K562 (cell line): ENCODE measurements around the gene SPON2. TPM values are rescaled to one million over a fixed set of nuclear protein-coding genes. Genes with fewer than 3 reads are reported as not detected.

Experiments used
- AFF4 ChIP-seq: sonication (generic); formaldehyde crosslinking; IDR thresholded peaks from 2 replicates; pipeline ENCODE4 v1.8.0; 2023; ENCODE audit warnings: mild to moderate bottlenecking, missing genetic modification reagents
- ARID4B ChIP-seq: sonication (generic); formaldehyde crosslinking; IDR thresholded peaks from 2 replicates; pipeline ENCODE4 v1.8.0; 2022; ENCODE audit warnings: mild to moderate bottlenecking, missing genetic modification reagents
- BRF2 ChIP-seq: IDR thresholded peaks from 3 replicates; pipeline ENCODE4 v1.6.1; 2011; ENCODE audit warnings: borderline replicate concordance, mild to moderate bottlenecking; ENCODE audit not compliant: insufficient read length, insufficient read depth
- EZH2 ChIP-seq: IDR thresholded peaks from 2 replicates; pipeline ENCODE4 v1.6.1; 2012; ENCODE audit warnings: low read depth, mild to moderate bottlenecking, inconsistent platforms, low read length, borderline replicate concordance
- FOS ChIP-seq: IDR thresholded peaks from 3 replicates; pipeline ENCODE4 v1.6.1; 2011; ENCODE audit not compliant: insufficient read length; ENCODE audit errors: extremely low read depth
- ZBTB8A ChIP-seq: fragments of 450-650 bp; IDR thresholded peaks from 2 replicates; pipeline ENCODE4 v1.6.1; 2018; ENCODE audit warnings: mild to moderate bottlenecking, moderate library complexity; ENCODE audit not compliant: partially characterized antibody
- polyA plus RNA-seq, 8 experiments: library from polyadenylated mRNA; depleted of rRNA in 4 of 8; stranded (reverse) in 5 of 8; unstranded in 3 of 8; fragments of >200 nt; fragmentation: Nextera tagmentation in 2 of 8; fragmentation: Illumina TruSeq in 1 of 8; extraction: Ambion mirVana in 2 of 8; extraction: Trizol in 1 of 8; gene quantifications; 2 replicates each; pipeline versions ENCODE4 v1.2.1 to v1.2.3, GENCODE V29; 2011 to 2014; ENCODE audit warnings: inconsistent platforms in 1 of 8, missing spikeins in 1 of 8
- total RNA-seq, 7 experiments: library from RNA; depleted of rRNA in 6 of 7; stranded (reverse); fragments of >200 nt in 6 of 7; fragmentation: Illumina TruSeq in 2 of 7; extraction: Trizol in 2 of 7; gene quantifications; 2 replicates each; pipeline versions ENCODE4 v1.2.1 to v1.2.3, GENCODE V29; 2011 to 2021; ENCODE audit warnings: low replicate concordance in 1 of 7

SPON2 gene
- total and polyA plus RNA-seq, 9 of the 15 experiments (the other 6 are each of a cell fraction or from before 2014, with no cell fraction given): 0.21 to 2.2 (median 0.83) TPM

- TF ChIP-seq AFF4 (CRISPR knock-in tag) (no peak), BRF2 (no peak), ZBTB8A (no peak), FOS (no peak), EZH2 (no peak), ARID4B (CRISPR knock-in tag) (no peak)
These were observed 41.8 kb downstream of the SPON2 start (continued) for GRCh38 chr4:1130316-1131186.
